GM12878 (cell line): Measurements from ENCODE around the gene PRKG1. TPM values are rescaled to one million over a fixed set of nuclear protein-coding genes. Genes with fewer than 3 reads are reported as not detected.

ENCODE experiments used
- ATAC-seq: fragments of 200-7000 bp; cut with Tn5 transposase; 3 replicates; pipeline ENCODE4 v1.9.1; 2020; ENCODE audit warnings: mild to moderate bottlenecking, moderate library complexity
- BruUV-seq: library from RNA; stranded (reverse); fragments of 400-500 nt; replicated peaks from 2 replicates; lab custom pipeline; 2021; lab: Mats Ljungman, UMichigan
- CTCF ChIA-PET: fragments of 300-600 bp; sonication (Branson Sonifier 250); formaldehyde crosslinking; extraction: SDS; loops from one replicate; lab custom pipeline; 2021; ENCODE audit warnings: inconsistent platforms; lab: Yijun Ruan, JAX
- POLR2A ChIA-PET: fragments of 350-600 bp; formaldehyde crosslinking; extraction: SDS; loops from one replicate; lab custom pipeline; 2021; ENCODE audit warnings: inconsistent platforms; lab: Charles Lee
- RAD21 ChIA-PET: fragments of 300-600 bp; sonication (Branson Sonifier 250); formaldehyde crosslinking; loops from one replicate; lab custom pipeline; 2023; ENCODE audit warnings: antibody characterized with exemption; ENCODE audit not compliant: unreplicated experiment; lab: Charles Lee
- SMC1A ChIA-PET: fragments of 300-600 bp; sonication (Branson Sonifier 250); formaldehyde crosslinking; loops from one replicate; lab custom pipeline; 2023; ENCODE audit not compliant: unreplicated experiment, uncharacterized antibody; lab: Charles Lee
- DNase-seq: peaks from one replicate; pipeline ENCODE4 v3.0.0-alpha.2; 2011; ENCODE audit warnings: low read depth, low spot score
- FAIRE-seq: peaks from 3 replicates; lab custom pipeline; 2011; peaks lifted over from hg19 to GRCh38; lab: Jason Lieb, UNC
- H2AFZ ChIP-seq: 2 replicates; pipeline ENCODE4 v1.6.0; 2011; ENCODE audit warnings: low read depth, low read length, control low read depth; ENCODE audit not compliant: control insufficient read depth
- H3K27ac ChIP-seq: 2 replicates; pipeline ENCODE4 v1.5.1; 2011; ENCODE audit warnings: control low read depth; ENCODE audit not compliant: control insufficient read depth, insufficient read depth
- H3K27me3 ChIP-seq, 2 experiments: replicated peaks in 1 of 2; 2 replicates each; pipeline versions ENCODE4 v1.6.0 to v1.6.1; 2011; ENCODE audit warnings: low read length in 1 of 2; ENCODE audit not compliant: control insufficient read depth in 2 of 2, insufficient read depth in 2 of 2
- H3K36me3 ChIP-seq, 2 experiments: 2 replicates each; pipeline ENCODE4 v1.5.1; 2011; ENCODE audit warnings: low read length in 1 of 2; ENCODE audit not compliant: control insufficient read depth in 2 of 2, insufficient read depth in 2 of 2
- H3K4me1 ChIP-seq: 2 replicates; pipeline ENCODE4 v1.6.1; 2011; ENCODE audit warnings: mild to moderate bottlenecking, low read length, moderate library complexity, mixed read lengths; ENCODE audit not compliant: control insufficient read depth, insufficient read depth
- H3K4me2 ChIP-seq: 2 replicates; pipeline ENCODE4 v1.6.0; 2011; ENCODE audit warnings: control low read depth; ENCODE audit not compliant: control insufficient read depth, insufficient read depth
- H3K4me3 ChIP-seq: fragments of 200-600 bp; sonication (generic); 2 replicates; pipeline ENCODE4 v1.5.1; 2016
- H3K79me2 ChIP-seq: 2 replicates; pipeline ENCODE4 v1.6.0; 2011; ENCODE audit warnings: low read length; ENCODE audit not compliant: control insufficient read depth, insufficient read depth
- H3K9ac ChIP-seq: 2 replicates; pipeline ENCODE4 v1.8.0; 2011; ENCODE audit warnings: low read length, control low read depth, mixed read lengths; ENCODE audit not compliant: control insufficient read depth, insufficient read depth
- H3K9me3 ChIP-seq: replicated peaks from 3 replicates; pipeline ENCODE4 v1.5.1; 2011; ENCODE audit warnings: mild to moderate bottlenecking, low read length; ENCODE audit not compliant: control insufficient read depth, insufficient read depth
- H4K20me1 ChIP-seq: 2 replicates; pipeline ENCODE4 v1.6.0; 2011; ENCODE audit not compliant: control insufficient read depth, insufficient read depth
- BHLHE40 ChIP-seq, 2 experiments: fragments of 450-650 bp in 1 of 2; IDR thresholded peaks; 2 replicates each; pipeline ENCODE4 v1.6.1; 2011 to 2017; ENCODE audit warnings: low read depth in 2 of 2, borderline replicate concordance in 1 of 2, improper control_type of control experiment in 1 of 2, low read length in 1 of 2, mild to moderate bottlenecking in 1 of 2
- HCFC1 ChIP-seq: fragments of 150-350 bp; IDR thresholded peaks from 2 replicates; pipeline ENCODE4 v1.6.1; 2014; ENCODE audit warnings: low read length
- RELA ChIP-seq: fragments of 450-650 bp; IDR thresholded peaks from 2 replicates; pipeline ENCODE4 v1.8.0; 2014; ENCODE audit warnings: borderline replicate concordance; ENCODE audit not compliant: partially characterized antibody
- TAF1 ChIP-seq: IDR thresholded peaks from 2 replicates; pipeline ENCODE4 v1.6.1; 2011; ENCODE audit warnings: mild to moderate bottlenecking, low read depth, low read length, borderline replicate concordance
- ZSCAN29 ChIP-seq: fragments of 450-650 bp; IDR thresholded peaks from 2 replicates; pipeline ENCODE4 v1.6.1; 2017; ENCODE audit warnings: mild to moderate bottlenecking, moderate library complexity
- WGBS: methylation state at CpG from one replicate; pipeline ENCODE4 v1.1.6; 2016; ENCODE audit warnings: low lambda C conversion rate; ENCODE audit not compliant: insufficient replicate concordance, insufficient coverage; ENCODE audit errors: missing lambda C conversion rate; 5-methylcytosine and 5-hydroxymethylcytosine counted together
- in situ Hi-C: fragments of 300-500 bp; cut with MboI; formaldehyde crosslinking; loops from 9 replicates; pipeline ENCODE4 v1.14.3; 2018; ENCODE audit warnings: mixed read lengths
- intact Hi-C: fragments of 100-400 bp; cut with micrococcal nuclease; formaldehyde crosslinking; loops from one replicate; pipeline ENCODE4 v1.14.2; 2022; ENCODE audit not compliant: unreplicated experiment
- polyA plus RNA-seq, 11 experiments: library from polyadenylated mRNA; depleted of rRNA in 4 of 11; unstranded in 6 of 11; stranded (reverse) in 5 of 11; fragments of >200 nt; fragmentation: Nextera tagmentation in 4 of 11; fragmentation: Illumina TruSeq in 1 of 11; extraction: Ambion mirVana in 4 of 11; extraction: Trizol in 1 of 11; gene quantifications; 1 replicate in 1 of 11; 2 replicates in 10 of 11; pipeline versions ENCODE4 v1.2.1 to v1.2.3, GENCODE V29; 2011 to 2016; ENCODE audit warnings: inconsistent platforms in 2 of 11, missing spikeins in 2 of 11, low read depth in 1 of 11
- total RNA-seq, 4 experiments: library from RNA; depleted of rRNA in 3 of 4; stranded (reverse); fragments of >200 nt in 3 of 4; fragmentation: Illumina TruSeq in 1 of 4; extraction: Trizol in 1 of 4; gene quantifications; 2 replicates each; pipeline versions ENCODE4 v1.2.1 to v1.2.3, GENCODE V29; 2013 to 2021
- TF ChIP-seq, protein P1 (sequence below): IDR thresholded peaks from 2 replicates; pipeline ENCODE4 v1.6.1; 2012; ENCODE audit warnings: low read depth, low read length, improper control_type of control experiment
- TF ChIP-seq, protein P2 (sequence below): fragments of 450-650 bp; IDR thresholded peaks from 2 replicates; pipeline ENCODE4 v1.6.1; 2017; ENCODE audit warnings: mild to moderate bottlenecking
- TF ChIP-seq, protein P3 (sequence below): fragments of 450-650 bp; formaldehyde crosslinking; IDR thresholded peaks from 2 replicates; pipeline ENCODE4 v1.4.0; 2022; ENCODE audit warnings: mild to moderate bottlenecking, moderate library complexity
- TF ChIP-seq, protein P4 (sequence below): fragments of 450-650 bp; IDR thresholded peaks from 2 replicates; pipeline ENCODE4 v1.6.1; 2017; ENCODE audit warnings: low read depth, mild to moderate bottlenecking, moderate library complexity

PRKG1 gene
- total and polyA plus RNA-seq, 10 of the 15 experiments (the other 5 are each of a cell fraction or from before 2014, with no cell fraction given): 0.04 to 0.05 TPM; not detected in 8

DNA sequence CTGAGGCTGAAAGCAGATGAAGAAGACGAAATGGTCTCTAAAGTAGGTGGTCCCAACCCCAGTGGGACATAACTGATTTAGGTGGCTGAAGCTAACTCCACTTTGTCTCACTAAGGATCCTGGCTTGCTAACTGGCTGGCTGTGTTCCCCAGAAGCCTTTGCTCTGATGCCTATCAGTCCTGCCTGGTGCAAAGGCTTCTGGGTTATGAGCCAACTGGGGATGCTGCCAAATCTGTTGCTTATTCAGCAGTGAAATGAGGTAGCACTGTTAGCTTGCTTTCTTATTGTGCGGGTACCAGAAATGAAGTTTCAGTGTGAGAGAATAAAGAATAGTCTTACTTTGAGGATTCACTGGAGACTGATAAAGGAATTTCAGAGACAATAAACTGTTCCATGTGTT lies 18.1 kb downstream of the PRKG1 start (continued):
- no peak for TF ChIP-seq HCFC1
- TF ChIP-seq, protein P1, sequence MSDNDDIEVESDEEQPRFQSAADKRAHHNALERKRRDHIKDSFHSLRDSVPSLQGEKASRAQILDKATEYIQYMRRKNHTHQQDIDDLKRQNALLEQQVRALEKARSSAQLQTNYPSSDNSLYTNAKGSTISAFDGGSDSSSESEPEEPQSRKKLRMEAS: no peak
- no peak for TF ChIP-seq ZSCAN29

DNA sequence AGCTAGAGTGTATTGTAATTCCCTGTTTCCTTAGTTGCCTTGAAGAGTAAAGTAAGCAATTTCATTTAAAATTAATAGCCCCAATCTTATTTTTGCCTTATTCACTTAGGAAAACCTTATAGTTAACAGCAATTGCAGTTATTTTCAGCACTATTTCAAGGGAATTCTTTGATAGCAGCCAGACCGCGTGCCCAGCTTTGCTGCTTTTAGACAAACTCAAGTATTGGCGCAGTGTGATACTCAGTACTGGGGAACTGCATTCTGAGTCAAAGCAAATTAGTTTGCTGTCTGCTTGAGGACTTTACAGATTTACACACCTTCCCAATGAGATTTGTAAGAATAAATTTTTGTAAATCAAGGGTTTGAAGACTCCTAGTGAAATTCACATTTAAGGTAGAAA lies 21.2 kb downstream of the PRKG1 start:
- DNase-seq (no peak), ATAC-seq (no peak), FAIRE-seq (no peak)
- ChIA-PET RAD21 (no interaction called here), POLR2A (interaction anchor here (0.6 kb wide), 1 partner anchor 18 kb away, joined by 3 read pairs; no protein-coding TSS in a partner anchor), CTCF (no interaction called here), SMC1A (no interaction called here)
- no peak overlapping the region for H3K27ac ChIP-seq
- no peaks in the 10 kb centered on the region for H3K36me3 ChIP-seq
- no peak overlapping the region for H3K4me3 ChIP-seq
- H3K9me3 ChIP-seq: no peaks in the 10 kb centered on the region
- no peak overlapping the region for H3K9ac ChIP-seq
- H3K27me3 ChIP-seq: no peaks in the 10 kb centered on the region
- no peak overlapping the region for H3K4me2 ChIP-seq
- H4K20me1 ChIP-seq: no peaks in the 10 kb centered on the region
- no peak for TF ChIP-seq RELA
- no peak for TF ChIP-seq TAF1
- TF ChIP-seq, protein P2, sequence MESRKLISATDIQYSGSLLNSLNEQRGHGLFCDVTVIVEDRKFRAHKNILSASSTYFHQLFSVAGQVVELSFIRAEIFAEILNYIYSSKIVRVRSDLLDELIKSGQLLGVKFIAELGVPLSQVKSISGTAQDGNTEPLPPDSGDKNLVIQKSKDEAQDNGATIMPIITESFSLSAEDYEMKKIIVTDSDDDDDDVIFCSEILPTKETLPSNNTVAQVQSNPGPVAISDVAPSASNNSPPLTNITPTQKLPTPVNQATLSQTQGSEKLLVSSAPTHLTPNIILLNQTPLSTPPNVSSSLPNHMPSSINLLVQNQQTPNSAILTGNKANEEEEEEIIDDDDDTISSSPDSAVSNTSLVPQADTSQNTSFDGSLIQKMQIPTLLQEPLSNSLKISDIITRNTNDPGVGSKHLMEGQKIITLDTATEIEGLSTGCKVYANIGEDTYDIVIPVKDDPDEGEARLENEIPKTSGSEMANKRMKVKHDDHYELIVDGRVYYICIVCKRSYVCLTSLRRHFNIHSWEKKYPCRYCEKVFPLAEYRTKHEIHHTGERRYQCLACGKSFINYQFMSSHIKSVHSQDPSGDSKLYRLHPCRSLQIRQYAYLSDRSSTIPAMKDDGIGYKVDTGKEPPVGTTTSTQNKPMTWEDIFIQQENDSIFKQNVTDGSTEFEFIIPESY: no peak
- no peak for TF ChIP-seq BHLHE40 (IDR thresholded peaks at IDR 0.05; ENCODE audit: borderline replicate concordance in 1 of 2, low read depth in 2 of 2, low read length in 1 of 2)
- TF ChIP-seq, protein P3, sequence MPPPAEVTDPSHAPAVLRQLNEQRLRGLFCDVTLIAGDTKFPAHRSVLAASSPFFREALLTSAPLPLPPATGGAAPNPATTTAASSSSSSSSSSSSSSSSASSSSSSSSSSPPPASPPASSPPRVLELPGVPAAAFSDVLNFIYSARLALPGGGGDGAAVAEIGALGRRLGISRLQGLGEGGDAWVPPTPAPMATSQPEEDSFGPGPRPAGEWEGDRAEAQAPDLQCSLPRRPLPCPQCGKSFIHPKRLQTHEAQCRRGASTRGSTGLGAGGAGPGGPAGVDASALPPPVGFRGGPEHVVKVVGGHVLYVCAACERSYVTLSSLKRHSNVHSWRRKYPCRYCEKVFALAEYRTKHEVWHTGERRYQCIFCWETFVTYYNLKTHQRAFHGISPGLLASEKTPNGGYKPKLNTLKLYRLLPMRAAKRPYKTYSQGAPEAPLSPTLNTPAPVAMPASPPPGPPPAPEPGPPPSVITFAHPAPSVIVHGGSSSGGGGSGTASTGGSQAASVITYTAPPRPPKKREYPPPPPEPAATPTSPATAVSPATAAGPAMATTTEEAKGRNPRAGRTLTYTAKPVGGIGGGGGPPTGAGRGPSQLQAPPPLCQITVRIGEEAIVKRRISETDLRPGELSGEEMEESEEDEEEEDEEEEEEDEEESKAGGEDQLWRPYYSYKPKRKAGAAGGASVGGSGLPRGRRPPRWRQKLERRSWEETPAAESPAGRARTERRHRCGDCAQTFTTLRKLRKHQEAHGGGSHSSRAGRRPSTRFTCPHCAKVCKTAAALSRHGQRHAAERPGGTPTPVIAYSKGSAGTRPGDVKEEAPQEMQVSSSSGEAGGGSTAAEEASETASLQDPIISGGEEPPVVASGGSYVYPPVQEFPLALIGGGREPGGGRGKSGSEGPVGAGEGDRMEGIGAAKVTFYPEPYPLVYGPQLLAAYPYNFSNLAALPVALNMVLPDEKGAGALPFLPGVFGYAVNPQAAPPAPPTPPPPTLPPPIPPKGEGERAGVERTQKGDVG: no peak
- TF ChIP-seq, protein P4, sequence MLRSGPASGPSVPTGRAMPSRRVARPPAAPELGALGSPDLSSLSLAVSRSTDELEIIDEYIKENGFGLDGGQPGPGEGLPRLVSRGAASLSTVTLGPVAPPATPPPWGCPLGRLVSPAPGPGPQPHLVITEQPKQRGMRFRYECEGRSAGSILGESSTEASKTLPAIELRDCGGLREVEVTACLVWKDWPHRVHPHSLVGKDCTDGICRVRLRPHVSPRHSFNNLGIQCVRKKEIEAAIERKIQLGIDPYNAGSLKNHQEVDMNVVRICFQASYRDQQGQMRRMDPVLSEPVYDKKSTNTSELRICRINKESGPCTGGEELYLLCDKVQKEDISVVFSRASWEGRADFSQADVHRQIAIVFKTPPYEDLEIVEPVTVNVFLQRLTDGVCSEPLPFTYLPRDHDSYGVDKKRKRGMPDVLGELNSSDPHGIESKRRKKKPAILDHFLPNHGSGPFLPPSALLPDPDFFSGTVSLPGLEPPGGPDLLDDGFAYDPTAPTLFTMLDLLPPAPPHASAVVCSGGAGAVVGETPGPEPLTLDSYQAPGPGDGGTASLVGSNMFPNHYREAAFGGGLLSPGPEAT: no peak
- H2AFZ ChIP-seq: no peak overlapping the region
- no peaks in the 10 kb centered on the region for H3K79me2 ChIP-seq
- H3K4me1 ChIP-seq: no peaks in the 10 kb centered on the region
- WGBS: 70% methylated on average over 3 of the region's 3 CpGs
- intact Hi-C loops (no loop called here), in situ Hi-C loops (no loop called here)
- BruUV-seq: no TSS peak
